SK-N-SH treated with all-trans-retinoic acid at 6 μM for 48 hours (cell line): ENCODE results near the gene GALNT1.

Experiments used
- ATAC-seq: fragments of 200-7000 bp; cut with Tn5 transposase; 3 replicates; pipeline ENCODE4 v1.9.1; 2020; ENCODE audit warnings: mild to moderate bottlenecking, moderate library complexity
- ARNTL ChIP-seq: fragments of 450-650 bp; formaldehyde crosslinking; IDR thresholded peaks from 2 replicates; pipeline ENCODE4 v1.5.0; 2020; ENCODE audit warnings: low read depth, mild to moderate bottlenecking, moderate library complexity, borderline replicate concordance
- BACH2 ChIP-seq: fragments of 250-450 bp; sonication (Bioruptor Pico); IDR thresholded peaks from 2 replicates; pipeline ENCODE4 v1.9.0; 2021; ENCODE audit warnings: mild to moderate bottlenecking, borderline replicate concordance
- CSDC2 ChIP-seq: fragments of 250-450 bp; sonication (Bioruptor Pico); IDR thresholded peaks from 2 replicates; pipeline ENCODE4 v1.5.0; 2020; ENCODE audit warnings: mild to moderate bottlenecking, moderate library complexity
- CSRNP3 ChIP-seq: fragments of 250-450 bp; sonication (Bioruptor Pico); IDR thresholded peaks from 2 replicates; pipeline ENCODE4 v1.5.1; 2021; ENCODE audit warnings: mild to moderate bottlenecking, moderate library complexity
- ESRRG ChIP-seq: fragments of 250-450 bp; sonication (Bioruptor Pico); IDR thresholded peaks from 2 replicates; pipeline ENCODE4 v1.6.1; 2021; ENCODE audit warnings: mild to moderate bottlenecking
- GLIS3 ChIP-seq: fragments of 250-450 bp; sonication (Bioruptor Pico); IDR thresholded peaks from 2 replicates; pipeline ENCODE4 v1.5.0; 2020; ENCODE audit warnings: mild to moderate bottlenecking, moderate library complexity
- ISL1 ChIP-seq: fragments of 250-450 bp; sonication (Bioruptor Pico); IDR thresholded peaks from 2 replicates; pipeline ENCODE4 v2.1.2; 2022; ENCODE audit warnings: mild to moderate bottlenecking, moderate library complexity
- OSR1 ChIP-seq: fragments of 250-450 bp; sonication (Bioruptor Pico); IDR thresholded peaks from 2 replicates; pipeline ENCODE4 v1.8.0; 2022; ENCODE audit warnings: moderate library complexity, mild to moderate bottlenecking, inconsistent platforms
- PPARA ChIP-seq: fragments of 250-450 bp; sonication (Bioruptor Pico); IDR thresholded peaks from 2 replicates; pipeline ENCODE4 v1.5.0; 2020; ENCODE audit warnings: mild to moderate bottlenecking, borderline replicate concordance
- RARB ChIP-seq: fragments of 250-450 bp; sonication (Bioruptor Pico); IDR thresholded peaks from 2 replicates; pipeline ENCODE4 v1.8.0; 2021; ENCODE audit warnings: mild to moderate bottlenecking, moderate library complexity
- SNAI2 ChIP-seq: fragments of 250-450 bp; sonication (Bioruptor Pico); IDR thresholded peaks from 2 replicates; pipeline ENCODE4 v1.5.0; 2020; ENCODE audit warnings: mild to moderate bottlenecking, moderate library complexity
- TCF4 ChIP-seq: fragments of 250-450 bp; sonication (Bioruptor Pico); IDR thresholded peaks from 2 replicates; pipeline ENCODE4 v1.8.0; 2021; ENCODE audit warnings: mild to moderate bottlenecking, moderate library complexity, borderline replicate concordance
- TOX ChIP-seq: fragments of 250-450 bp; sonication (Bioruptor Pico); IDR thresholded peaks from 2 replicates; pipeline ENCODE4 v1.8.0; 2021; ENCODE audit warnings: mild to moderate bottlenecking, moderate library complexity, borderline replicate concordance
- ZC3H10 ChIP-seq: fragments of 250-450 bp; sonication (Bioruptor Pico); IDR thresholded peaks from 2 replicates; pipeline ENCODE4 v1.5.1; 2021; ENCODE audit warnings: mild to moderate bottlenecking, moderate library complexity
- ZFP3 ChIP-seq: fragments of 250-450 bp; sonication (Bioruptor Pico); IDR thresholded peaks from 2 replicates; pipeline ENCODE4 v1.5.0; 2020; ENCODE audit warnings: mild to moderate bottlenecking, moderate library complexity
- ZFP30 ChIP-seq: fragments of 450-650 bp; formaldehyde crosslinking; IDR thresholded peaks from 2 replicates; pipeline ENCODE4 v1.5.0; 2022; ENCODE audit warnings: mild to moderate bottlenecking, moderate library complexity
- ZNF565 ChIP-seq: fragments of 450-650 bp; formaldehyde crosslinking; conservative IDR thresholded peaks from 2 replicates; pipeline ENCODE4 v1.5.0; 2020; ENCODE audit warnings: low read depth, mild to moderate bottlenecking, moderate library complexity
- ZNF70 ChIP-seq: fragments of 450-650 bp; formaldehyde crosslinking; IDR thresholded peaks from 2 replicates; pipeline ENCODE4 v1.5.0; 2020; ENCODE audit warnings: mild to moderate bottlenecking, moderate library complexity
- ZNF8 ChIP-seq: fragments of 450-650 bp; formaldehyde crosslinking; IDR thresholded peaks from 2 replicates; pipeline ENCODE4 v1.5.0; 2020; ENCODE audit warnings: mild to moderate bottlenecking, moderate library complexity
- TF ChIP-seq, protein P1 (sequence below): fragments of 250-450 bp; sonication (Bioruptor Pico); IDR thresholded peaks from 2 replicates; pipeline ENCODE4 v1.8.0; 2021; ENCODE audit warnings: low read depth, mild to moderate bottlenecking, moderate library complexity, borderline replicate concordance
- TF ChIP-seq, protein P2 (sequence below): fragments of 250-450 bp; sonication (Bioruptor Pico); IDR thresholded peaks from 2 replicates; pipeline ENCODE4 v1.5.0; 2020; ENCODE audit warnings: mild to moderate bottlenecking, moderate library complexity
- TF ChIP-seq, protein P3 (sequence below): fragments of 250-450 bp; sonication (Bioruptor Pico); IDR thresholded peaks from 2 replicates; pipeline ENCODE4 v1.5.1; 2020; ENCODE audit warnings: low read depth, mild to moderate bottlenecking, moderate library complexity

The GALNT1 gene

DNA sequence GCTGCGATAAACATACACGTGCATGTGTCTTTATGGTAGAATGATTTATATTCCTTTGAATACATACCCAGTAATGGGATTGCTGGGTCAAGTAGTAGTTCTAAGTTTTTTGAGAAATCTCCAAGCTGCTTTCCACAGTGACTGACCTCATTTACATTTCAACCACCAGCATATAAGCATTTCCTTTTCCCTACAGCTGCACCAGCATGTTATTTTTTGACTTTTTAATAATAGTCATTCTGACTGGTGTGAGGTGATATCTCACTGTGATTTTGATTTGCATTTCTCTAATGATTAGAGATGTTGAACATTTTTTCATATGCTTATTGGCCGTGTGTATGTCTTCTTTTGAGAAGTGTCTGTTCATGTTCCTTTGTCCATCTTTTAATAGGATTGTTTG lies 22.8 kb downstream of the GALNT1 start:
- no peak for TF ChIP-seq ZFP30 (CRISPR knock-in tag)
- no peak for TF ChIP-seq CSRNP3 (CRISPR knock-in tag)
- no peak for TF ChIP-seq CSDC2 (CRISPR knock-in tag)
- TF ChIP-seq BACH2 (CRISPR knock-in tag), result no peak
- no peak for TF ChIP-seq ARNTL (CRISPR knock-in tag)
- TF ChIP-seq, protein P1, sequence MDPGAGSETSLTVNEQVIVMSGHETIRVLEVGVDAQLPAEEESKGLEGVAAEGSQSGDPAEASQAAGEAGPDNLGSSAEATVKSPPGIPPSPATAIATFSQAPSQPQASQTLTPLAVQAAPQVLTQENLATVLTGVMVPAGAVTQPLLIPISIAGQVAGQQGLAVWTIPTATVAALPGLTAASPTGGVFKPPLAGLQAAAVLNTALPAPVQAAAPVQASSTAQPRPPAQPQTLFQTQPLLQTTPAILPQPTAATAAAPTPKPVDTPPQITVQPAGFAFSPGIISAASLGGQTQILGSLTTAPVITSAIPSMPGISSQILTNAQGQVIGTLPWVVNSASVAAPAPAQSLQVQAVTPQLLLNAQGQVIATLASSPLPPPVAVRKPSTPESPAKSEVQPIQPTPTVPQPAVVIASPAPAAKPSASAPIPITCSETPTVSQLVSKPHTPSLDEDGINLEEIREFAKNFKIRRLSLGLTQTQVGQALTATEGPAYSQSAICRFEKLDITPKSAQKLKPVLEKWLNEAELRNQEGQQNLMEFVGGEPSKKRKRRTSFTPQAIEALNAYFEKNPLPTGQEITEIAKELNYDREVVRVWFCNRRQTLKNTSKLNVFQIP, result no peak
- TF ChIP-seq ZNF70 (CRISPR knock-in tag), result no peak
- no peak for TF ChIP-seq ZNF565
- TF ChIP-seq OSR1 (CRISPR knock-in tag), result no peak
- no peak for TF ChIP-seq ISL1 (CRISPR knock-in tag)
- no peak for TF ChIP-seq SNAI2 (CRISPR knock-in tag)
- TF ChIP-seq ZFP3, result no peak
- TF ChIP-seq GLIS3 (CRISPR knock-in tag), result no peak
- TF ChIP-seq, protein P2, sequence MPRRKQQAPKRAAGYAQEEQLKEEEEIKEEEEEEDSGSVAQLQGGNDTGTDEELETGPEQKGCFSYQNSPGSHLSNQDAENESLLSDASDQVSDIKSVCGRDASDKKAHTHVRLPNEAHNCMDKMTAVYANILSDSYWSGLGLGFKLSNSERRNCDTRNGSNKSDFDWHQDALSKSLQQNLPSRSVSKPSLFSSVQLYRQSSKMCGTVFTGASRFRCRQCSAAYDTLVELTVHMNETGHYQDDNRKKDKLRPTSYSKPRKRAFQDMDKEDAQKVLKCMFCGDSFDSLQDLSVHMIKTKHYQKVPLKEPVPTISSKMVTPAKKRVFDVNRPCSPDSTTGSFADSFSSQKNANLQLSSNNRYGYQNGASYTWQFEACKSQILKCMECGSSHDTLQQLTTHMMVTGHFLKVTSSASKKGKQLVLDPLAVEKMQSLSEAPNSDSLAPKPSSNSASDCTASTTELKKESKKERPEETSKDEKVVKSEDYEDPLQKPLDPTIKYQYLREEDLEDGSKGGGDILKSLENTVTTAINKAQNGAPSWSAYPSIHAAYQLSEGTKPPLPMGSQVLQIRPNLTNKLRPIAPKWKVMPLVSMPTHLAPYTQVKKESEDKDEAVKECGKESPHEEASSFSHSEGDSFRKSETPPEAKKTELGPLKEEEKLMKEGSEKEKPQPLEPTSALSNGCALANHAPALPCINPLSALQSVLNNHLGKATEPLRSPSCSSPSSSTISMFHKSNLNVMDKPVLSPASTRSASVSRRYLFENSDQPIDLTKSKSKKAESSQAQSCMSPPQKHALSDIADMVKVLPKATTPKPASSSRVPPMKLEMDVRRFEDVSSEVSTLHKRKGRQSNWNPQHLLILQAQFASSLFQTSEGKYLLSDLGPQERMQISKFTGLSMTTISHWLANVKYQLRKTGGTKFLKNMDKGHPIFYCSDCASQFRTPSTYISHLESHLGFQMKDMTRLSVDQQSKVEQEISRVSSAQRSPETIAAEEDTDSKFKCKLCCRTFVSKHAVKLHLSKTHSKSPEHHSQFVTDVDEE (CRISPR knock-in tag), result no peak
- no peak for TF ChIP-seq TOX (CRISPR knock-in tag)
- TF ChIP-seq, protein P3, sequence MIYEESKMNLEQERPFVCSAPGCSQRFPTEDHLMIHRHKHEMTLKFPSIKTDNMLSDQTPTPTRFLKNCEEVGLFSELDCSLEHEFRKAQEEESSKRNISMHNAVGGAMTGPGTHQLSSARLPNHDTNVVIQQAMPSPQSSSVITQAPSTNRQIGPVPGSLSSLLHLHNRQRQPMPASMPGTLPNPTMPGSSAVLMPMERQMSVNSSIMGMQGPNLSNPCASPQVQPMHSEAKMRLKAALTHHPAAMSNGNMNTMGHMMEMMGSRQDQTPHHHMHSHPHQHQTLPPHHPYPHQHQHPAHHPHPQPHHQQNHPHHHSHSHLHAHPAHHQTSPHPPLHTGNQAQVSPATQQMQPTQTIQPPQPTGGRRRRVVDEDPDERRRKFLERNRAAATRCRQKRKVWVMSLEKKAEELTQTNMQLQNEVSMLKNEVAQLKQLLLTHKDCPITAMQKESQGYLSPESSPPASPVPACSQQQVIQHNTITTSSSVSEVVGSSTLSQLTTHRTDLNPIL (CRISPR knock-in tag), result no peak
- no peak for TF ChIP-seq PPARA (CRISPR knock-in tag)
- no peak for TF ChIP-seq ZNF8 (CRISPR knock-in tag)
- TF ChIP-seq RARB (CRISPR knock-in tag), result no peak
- no peak for TF ChIP-seq ZC3H10

DNA sequence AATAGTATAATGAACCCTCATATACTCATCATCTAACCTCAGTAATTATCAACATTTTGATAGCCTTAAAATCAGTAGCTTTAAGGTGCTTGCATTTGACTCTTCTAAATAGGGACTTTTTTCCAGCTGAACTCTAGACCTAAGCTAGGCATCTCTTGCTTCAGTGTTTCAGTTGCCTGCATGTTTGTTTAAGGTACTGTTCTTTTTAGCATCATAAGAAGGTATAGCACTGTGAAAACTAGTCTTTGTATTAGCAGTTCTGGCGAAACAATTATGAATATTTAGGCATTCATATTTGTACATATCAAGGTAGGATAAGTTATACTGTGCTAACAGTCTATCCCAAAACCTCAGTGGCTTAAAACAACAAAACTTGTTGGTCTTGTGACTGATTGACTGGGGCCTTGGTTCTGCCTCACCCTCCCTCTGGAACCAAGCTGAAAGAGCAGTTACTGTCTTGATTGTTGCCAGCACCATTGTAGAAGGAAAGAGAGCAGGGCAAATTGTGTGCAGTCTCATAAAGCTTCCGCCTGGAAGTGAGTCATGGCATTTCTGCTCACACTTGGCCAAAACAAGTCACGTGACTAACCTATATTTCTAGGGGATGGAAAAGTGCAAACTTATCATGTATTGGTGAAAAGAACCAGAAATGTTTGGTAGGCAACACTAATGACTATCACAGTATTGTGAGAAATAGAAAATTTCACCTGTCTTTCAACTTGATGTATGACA lies 24.3 kb downstream of the GALNT1 start:
- TF ChIP-seq ISL1 (CRISPR knock-in tag) (no peak), ZNF70 (CRISPR knock-in tag) (no peak), TOX (CRISPR knock-in tag) (no peak), ZNF8 (CRISPR knock-in tag) (no peak), PPARA (CRISPR knock-in tag) (no peak), SNAI2 (CRISPR knock-in tag) (no peak)
- no peak for ATAC-seq

More for the DNA sequence above, 22.8 kb downstream of the GALNT1 start:
- no peak for ATAC-seq

- no peak for TF ChIP-seq TOX (CRISPR knock-in tag)
- TF ChIP-seq CSDC2 (CRISPR knock-in tag), result no peak
- TF ChIP-seq ZNF565, result no peak
- no peak for TF ChIP-seq ISL1 (CRISPR knock-in tag)
- no peak for TF ChIP-seq TCF4
- TF ChIP-seq ARNTL (CRISPR knock-in tag), result no peak
- TF ChIP-seq ZNF70 (CRISPR knock-in tag), result no peak
- ATAC-seq, result no peak
Observed at GRCh38 chr18:35609236-35609635, 27.7 kb downstream of the GALNT1 start.

GRCh38 chr18:35610089-35610488 lies 28.5 kb downstream of the GALNT1 start:
- TF ChIP-seq CSDC2 (CRISPR knock-in tag) (no peak), PPARA (CRISPR knock-in tag) (no peak), ESRRG (CRISPR knock-in tag) (no peak), ZNF565 (no peak), RARB (CRISPR knock-in tag) (no peak), BACH2 (CRISPR knock-in tag) (no peak), ZC3H10 (no peak), TOX (CRISPR knock-in tag) (no peak), ZNF70 (CRISPR knock-in tag) (no peak), ZFP30 (CRISPR knock-in tag) (no peak), ISL1 (CRISPR knock-in tag) (no peak), OSR1 (CRISPR knock-in tag) (no peak)
- TF ChIP-seq, protein P1, result no peak
- TF ChIP-seq, protein P3 (CRISPR knock-in tag), result no peak
- ATAC-seq, result no peak
